GM23338 (cell line): ENCODE data around the gene SLC7A14. TPM values are rescaled to one million over a fixed set of nuclear protein-coding genes. Genes with fewer than 3 reads are reported as not detected.

ENCODE experiments used
- ATAC-seq: fragments of 200-7000 bp; cut with Tn5 transposase; 3 replicates; pipeline ENCODE4 v1.9.1; 2020
- DNase-seq: peaks from one replicate; pipeline ENCODE4 v3.0.0-alpha.2; 2015; ENCODE audit warnings: low spot score
- H2AFZ ChIP-seq: fragments of 200-600 bp; sonication (generic); 2 replicates; pipeline ENCODE4 v1.8.0; 2016; ENCODE audit warnings: antibody characterized with exemption, mild to moderate bottlenecking, moderate library complexity
- H3F3A ChIP-seq: fragments of 200-600 bp; sonication (generic); replicated peaks from 2 replicates; pipeline ENCODE4 v1.8.0; 2017; ENCODE audit warnings: antibody characterized with exemption, mixed run types, low read depth
- H3K27ac ChIP-seq: fragments of 200-600 bp; sonication (generic); 2 replicates; pipeline ENCODE4 v1.6.1; 2016; ENCODE audit warnings: low read depth
- H3K27me3 ChIP-seq: fragments of 200-600 bp; sonication (generic); 2 replicates; pipeline ENCODE4 v1.8.0; 2016; ENCODE audit warnings: mild to moderate bottlenecking, mixed run types, moderate library complexity; ENCODE audit not compliant: insufficient read depth
- H3K36me3 ChIP-seq: fragments of 200-600 bp; sonication (generic); 2 replicates; pipeline ENCODE4 v1.8.0; 2016; ENCODE audit warnings: mild to moderate bottlenecking; ENCODE audit not compliant: insufficient read depth
- H3K4me1 ChIP-seq: fragments of 200-600 bp; sonication (generic); 2 replicates; pipeline ENCODE4 v1.8.0; 2016; ENCODE audit warnings: mild to moderate bottlenecking, moderate library complexity; ENCODE audit not compliant: insufficient read depth
- H3K4me2 ChIP-seq: fragments of 200-600 bp; sonication (generic); 2 replicates; pipeline ENCODE4 v1.7.1; 2017; ENCODE audit warnings: mixed run types
- H3K4me3 ChIP-seq: fragments of 200-600 bp; sonication (generic); 2 replicates; pipeline ENCODE4 v1.6.1; 2016; ENCODE audit warnings: mixed run types
- H3K79me2 ChIP-seq: fragments of 200-600 bp; sonication (generic); replicated peaks from 2 replicates; pipeline ENCODE4 v1.8.0; 2017; ENCODE audit warnings: mild to moderate bottlenecking; ENCODE audit not compliant: insufficient read depth
- H3K9me2 ChIP-seq: fragments of 200-600 bp; sonication (generic); 2 replicates; pipeline ENCODE4 v1.8.0; 2017; ENCODE audit not compliant: insufficient read depth
- H4K20me1 ChIP-seq: fragments of 200-600 bp; sonication (generic); replicated peaks from 2 replicates; pipeline ENCODE4 v1.8.0; 2017; ENCODE audit warnings: mild to moderate bottlenecking; ENCODE audit not compliant: insufficient read depth
- H3K27ac Mint-ChIP-seq: 2 replicates; pipeline ENCODE4 v1.8.0; 2020; ENCODE audit warnings: inconsistent platforms, mild to moderate bottlenecking, moderate library complexity, mixed read lengths
- H3K27me3 Mint-ChIP-seq: 3 replicates; pipeline ENCODE4 v1.8.0; 2022; ENCODE audit warnings: low read depth, mild to moderate bottlenecking, moderate library complexity, mixed read lengths, inconsistent platforms; ENCODE audit not compliant: insufficient read depth, poor library complexity
- H3K36me3 Mint-ChIP-seq: 3 replicates; pipeline ENCODE4 v1.8.0; 2021; ENCODE audit warnings: low read depth, mild to moderate bottlenecking, inconsistent platforms, moderate library complexity, mixed read lengths
- H3K4me1 Mint-ChIP-seq: 3 replicates; pipeline ENCODE4 v1.8.0; 2020; ENCODE audit warnings: mild to moderate bottlenecking, inconsistent platforms, mixed read lengths
- H3K4me3 Mint-ChIP-seq: 3 replicates; pipeline ENCODE4 v1.8.0; 2021; ENCODE audit warnings: moderate library complexity, mild to moderate bottlenecking, inconsistent platforms, mixed read lengths
- H3K9me3 Mint-ChIP-seq: 3 replicates; pipeline ENCODE4 v1.8.0; 2020; ENCODE audit warnings: moderate library complexity, mild to moderate bottlenecking, inconsistent platforms, mixed read lengths
- CREB1 ChIP-seq: fragments of 250-450 bp; sonication (Bioruptor Pico); IDR thresholded peaks from 2 replicates; pipeline ENCODE4 v1.5.0; 2020; ENCODE audit warnings: low read depth, mild to moderate bottlenecking, moderate library complexity
- EZH2 ChIP-seq: fragments of 200-600 bp; sonication (generic); IDR thresholded peaks from one replicate; pipeline ENCODE4 v1.8.0; 2017; ENCODE audit warnings: antibody characterized with exemption, mild to moderate bottlenecking, low read depth; ENCODE audit not compliant: unreplicated experiment
- EZH2phosphoT487 ChIP-seq: fragments of 200-600 bp; sonication (generic); IDR thresholded peaks from one replicate; pipeline ENCODE4 v1.8.1; 2018; ENCODE audit warnings: antibody characterized with exemption; ENCODE audit not compliant: unreplicated experiment
- JUNB ChIP-seq: IDR thresholded peaks from one replicate; pipeline ENCODE4 v1.6.1; 2016; ENCODE audit warnings: antibody characterized with exemption; ENCODE audit not compliant: unreplicated experiment
- POLR2AphosphoS5 ChIP-seq: IDR thresholded peaks from 2 replicates; pipeline ENCODE4 v1.6.1; 2016; ENCODE audit warnings: antibody characterized with exemption, low read depth
- STAT1 ChIP-seq: IDR thresholded peaks from one replicate; pipeline ENCODE4 v1.6.1; 2016; ENCODE audit warnings: antibody characterized with exemption; ENCODE audit not compliant: unreplicated experiment
- ZNF114 ChIP-seq: fragments of 250-450 bp; sonication (Bioruptor Pico); IDR thresholded peaks from 2 replicates; pipeline ENCODE4 v1.5.0; 2020; ENCODE audit warnings: mild to moderate bottlenecking, moderate library complexity
- ZNF331 ChIP-seq: fragments of 250-450 bp; sonication (Bioruptor Pico); IDR thresholded peaks from 2 replicates; pipeline ENCODE4 v1.5.0; 2020; ENCODE audit warnings: low read depth, mild to moderate bottlenecking, moderate library complexity
- polyA plus RNA-seq: library from polyadenylated mRNA; unstranded; fragments of >200 nt; fragmentation: Nextera tagmentation; extraction: Ambion mirVana; gene quantifications from 2 replicates; pipeline ENCODE4 v1.2.1, GENCODE V29; 2016
- total RNA-seq: library from RNA; depleted of rRNA; stranded (reverse); fragments of >200 nt; shearing (Covaris generic); gene quantifications from 2 replicates; pipeline ENCODE4 v1.2.3, GENCODE V29; 2014
- TF ChIP-seq, protein P1 (sequence below), 2 experiments: fragments of 200-600 bp in 1 of 2; sonication (generic) in 1 of 2; conservative IDR thresholded peaks; 2 replicates each; pipeline versions ENCODE4 v1.5.1 to v1.6.1; 2016 to 2017; ENCODE audit warnings: antibody characterized with exemption in 2 of 2, low read depth in 2 of 2, mild to moderate bottlenecking in 2 of 2, moderate library complexity in 1 of 2
- TF ChIP-seq, protein P2 (sequence below): IDR thresholded peaks from one replicate; pipeline ENCODE4 v1.6.1; 2018; ENCODE audit warnings: antibody characterized with exemption; ENCODE audit not compliant: unreplicated experiment
- TF ChIP-seq, protein P3 (sequence below): IDR thresholded peaks from 2 replicates; pipeline ENCODE4 v1.6.1; 2016; ENCODE audit warnings: antibody characterized with exemption

The SLC7A14 gene
- total and polyA plus RNA-seq, 2 experiments from 2014 or later = 0.49 to 0.82 TPM

DNA sequence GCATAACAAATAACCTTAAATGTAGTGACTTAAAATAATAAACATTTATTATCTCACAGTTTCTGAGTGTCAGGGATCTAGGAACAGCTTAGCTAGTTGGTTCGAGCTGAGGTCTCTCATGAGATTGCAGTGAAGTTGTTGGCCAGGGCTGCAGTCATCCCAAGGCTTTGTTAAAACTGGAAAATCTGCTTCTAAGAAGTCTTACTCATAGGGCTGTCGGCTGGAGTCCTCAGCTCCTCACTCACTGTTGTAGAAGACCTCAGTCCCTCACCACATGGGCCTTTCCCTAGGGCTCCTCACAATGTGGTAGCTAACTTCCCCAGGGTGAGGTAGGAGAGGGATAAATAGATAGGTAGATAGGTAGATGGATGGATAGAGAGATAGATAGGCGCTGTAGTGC lies 20.8 kb upstream of the SLC7A14 start:
- no peak overlapping the region for H3K4me2 ChIP-seq
- Mint-ChIP-seq H3K36me3 (no peaks in the 10 kb centered on the region), H3K27ac (no peak overlapping the region), H3K4me1 (no peaks in the 10 kb centered on the region), H3K9me3 (no peaks in the 10 kb centered on the region), H3K4me3 (no peak overlapping the region), H3K27me3 (peaks cover 1% of the 10 kb centered on the region)
- H2AFZ ChIP-seq = no peak overlapping the region
- no peaks in the 10 kb centered on the region for H3K27me3 ChIP-seq
- no peak for ATAC-seq
- H3K36me3 ChIP-seq = no peaks in the 10 kb centered on the region
- H3K4me3 ChIP-seq = no peak overlapping the region
- DNase-seq = no peak
- no peaks in the 10 kb centered on the region for H3K4me1 ChIP-seq
- H3K79me2 ChIP-seq = no peaks in the 10 kb centered on the region
- no peaks in the 10 kb centered on the region for H4K20me1 ChIP-seq
- no peak overlapping the region for H3K27ac ChIP-seq
- TF ChIP-seq ZNF114 = no peak
- TF ChIP-seq, protein P1, sequence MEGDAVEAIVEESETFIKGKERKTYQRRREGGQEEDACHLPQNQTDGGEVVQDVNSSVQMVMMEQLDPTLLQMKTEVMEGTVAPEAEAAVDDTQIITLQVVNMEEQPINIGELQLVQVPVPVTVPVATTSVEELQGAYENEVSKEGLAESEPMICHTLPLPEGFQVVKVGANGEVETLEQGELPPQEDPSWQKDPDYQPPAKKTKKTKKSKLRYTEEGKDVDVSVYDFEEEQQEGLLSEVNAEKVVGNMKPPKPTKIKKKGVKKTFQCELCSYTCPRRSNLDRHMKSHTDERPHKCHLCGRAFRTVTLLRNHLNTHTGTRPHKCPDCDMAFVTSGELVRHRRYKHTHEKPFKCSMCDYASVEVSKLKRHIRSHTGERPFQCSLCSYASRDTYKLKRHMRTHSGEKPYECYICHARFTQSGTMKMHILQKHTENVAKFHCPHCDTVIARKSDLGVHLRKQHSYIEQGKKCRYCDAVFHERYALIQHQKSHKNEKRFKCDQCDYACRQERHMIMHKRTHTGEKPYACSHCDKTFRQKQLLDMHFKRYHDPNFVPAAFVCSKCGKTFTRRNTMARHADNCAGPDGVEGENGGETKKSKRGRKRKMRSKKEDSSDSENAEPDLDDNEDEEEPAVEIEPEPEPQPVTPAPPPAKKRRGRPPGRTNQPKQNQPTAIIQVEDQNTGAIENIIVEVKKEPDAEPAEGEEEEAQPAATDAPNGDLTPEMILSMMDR (conservative IDR thresholded peaks at IDR 0.05; ENCODE audit: low read depth in 2 of 2) = no peak
- TF ChIP-seq, protein P2, sequence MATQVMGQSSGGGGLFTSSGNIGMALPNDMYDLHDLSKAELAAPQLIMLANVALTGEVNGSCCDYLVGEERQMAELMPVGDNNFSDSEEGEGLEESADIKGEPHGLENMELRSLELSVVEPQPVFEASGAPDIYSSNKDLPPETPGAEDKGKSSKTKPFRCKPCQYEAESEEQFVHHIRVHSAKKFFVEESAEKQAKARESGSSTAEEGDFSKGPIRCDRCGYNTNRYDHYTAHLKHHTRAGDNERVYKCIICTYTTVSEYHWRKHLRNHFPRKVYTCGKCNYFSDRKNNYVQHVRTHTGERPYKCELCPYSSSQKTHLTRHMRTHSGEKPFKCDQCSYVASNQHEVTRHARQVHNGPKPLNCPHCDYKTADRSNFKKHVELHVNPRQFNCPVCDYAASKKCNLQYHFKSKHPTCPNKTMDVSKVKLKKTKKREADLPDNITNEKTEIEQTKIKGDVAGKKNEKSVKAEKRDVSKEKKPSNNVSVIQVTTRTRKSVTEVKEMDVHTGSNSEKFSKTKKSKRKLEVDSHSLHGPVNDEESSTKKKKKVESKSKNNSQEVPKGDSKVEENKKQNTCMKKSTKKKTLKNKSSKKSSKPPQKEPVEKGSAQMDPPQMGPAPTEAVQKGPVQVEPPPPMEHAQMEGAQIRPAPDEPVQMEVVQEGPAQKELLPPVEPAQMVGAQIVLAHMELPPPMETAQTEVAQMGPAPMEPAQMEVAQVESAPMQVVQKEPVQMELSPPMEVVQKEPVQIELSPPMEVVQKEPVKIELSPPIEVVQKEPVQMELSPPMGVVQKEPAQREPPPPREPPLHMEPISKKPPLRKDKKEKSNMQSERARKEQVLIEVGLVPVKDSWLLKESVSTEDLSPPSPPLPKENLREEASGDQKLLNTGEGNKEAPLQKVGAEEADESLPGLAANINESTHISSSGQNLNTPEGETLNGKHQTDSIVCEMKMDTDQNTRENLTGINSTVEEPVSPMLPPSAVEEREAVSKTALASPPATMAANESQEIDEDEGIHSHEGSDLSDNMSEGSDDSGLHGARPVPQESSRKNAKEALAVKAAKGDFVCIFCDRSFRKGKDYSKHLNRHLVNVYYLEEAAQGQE = no peak
- TF ChIP-seq JUNB = no peak
- no peak for TF ChIP-seq STAT1
- no peak for TF ChIP-seq EZH2phosphoT487
- no peak for TF ChIP-seq CREB1
- H3K9me2 ChIP-seq = peaks cover under 1% of the 10 kb centered on the region; the same call in 1 of the 2 replicates
- H3F3A ChIP-seq = no peaks in the 10 kb centered on the region

DNA sequence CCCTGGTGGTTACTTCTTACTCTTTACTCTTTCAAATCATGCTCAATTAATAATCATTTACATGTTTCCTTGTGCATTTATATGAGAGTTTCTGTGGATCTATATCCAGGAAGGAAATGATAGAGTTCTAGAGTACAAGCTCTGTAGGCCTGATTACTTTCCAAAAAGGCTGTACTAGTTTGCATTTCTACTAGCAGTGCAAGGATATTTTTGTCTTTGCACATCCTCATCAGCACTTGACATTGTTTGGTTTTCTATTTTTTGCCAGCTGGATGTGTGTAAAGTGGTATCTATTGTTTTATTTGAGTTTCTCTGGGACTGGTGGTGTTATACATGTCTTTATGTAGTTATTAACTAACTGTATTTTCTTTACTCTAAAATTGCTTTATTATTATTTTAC lies 19.6 kb upstream of the SLC7A14 start:
- Histone ChIP-seq H2AFZ (no peak overlapping the region), H3K9me2 (peaks cover 4% of the 10 kb centered on the region; the same call in 1 of the 2 replicates), H3K4me2 (no peak overlapping the region), H3K36me3 (no peaks in the 10 kb centered on the region), H3K4me3 (no peak overlapping the region), H3K4me1 (no peaks in the 10 kb centered on the region), H3F3A (no peaks in the 10 kb centered on the region), H3K27me3 (no peaks in the 10 kb centered on the region), H3K79me2 (no peaks in the 10 kb centered on the region), H4K20me1 (no peaks in the 10 kb centered on the region), H3K27ac (no peak overlapping the region)
- DNase-seq = no peak
- Mint-ChIP-seq H3K36me3 (no peaks in the 10 kb centered on the region), H3K4me3 (no peak overlapping the region), H3K9me3 (no peaks in the 10 kb centered on the region), H3K4me1 (no peaks in the 10 kb centered on the region), H3K27me3 (peaks cover 4% of the 10 kb centered on the region), H3K27ac (no peak overlapping the region)
- no peak for ATAC-seq
- TF ChIP-seq ZNF114 = no peak
- TF ChIP-seq JUNB = no peak
- TF ChIP-seq, protein P3, sequence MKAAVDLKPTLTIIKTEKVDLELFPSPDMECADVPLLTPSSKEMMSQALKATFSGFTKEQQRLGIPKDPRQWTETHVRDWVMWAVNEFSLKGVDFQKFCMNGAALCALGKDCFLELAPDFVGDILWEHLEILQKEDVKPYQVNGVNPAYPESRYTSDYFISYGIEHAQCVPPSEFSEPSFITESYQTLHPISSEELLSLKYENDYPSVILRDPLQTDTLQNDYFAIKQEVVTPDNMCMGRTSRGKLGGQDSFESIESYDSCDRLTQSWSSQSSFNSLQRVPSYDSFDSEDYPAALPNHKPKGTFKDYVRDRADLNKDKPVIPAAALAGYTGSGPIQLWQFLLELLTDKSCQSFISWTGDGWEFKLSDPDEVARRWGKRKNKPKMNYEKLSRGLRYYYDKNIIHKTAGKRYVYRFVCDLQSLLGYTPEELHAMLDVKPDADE = no peak
- no peak for TF ChIP-seq POLR2AphosphoS5
- TF ChIP-seq, protein P1 (conservative IDR thresholded peaks at IDR 0.05; ENCODE audit: low read depth in 2 of 2) = no peak
- TF ChIP-seq EZH2 = no peak
- TF ChIP-seq EZH2phosphoT487 = no peak
- no peak for TF ChIP-seq ZNF331 (CRISPR knock-in tag)
- no peak for TF ChIP-seq STAT1
- no peak for TF ChIP-seq CREB1
